WTC11 (cell line): ENCODE data around the gene DLG5.

Experiments used
- IRF1 ChIP-seq: sonication (generic); formaldehyde crosslinking; IDR thresholded peaks from 2 replicates; pipeline ENCODE4 v1.8.0; 2023; ENCODE audit warnings: missing genetic modification reagents
- JUN ChIP-seq: sonication (generic); formaldehyde crosslinking; IDR thresholded peaks from 2 replicates; pipeline ENCODE4 v1.8.0; 2023; ENCODE audit warnings: mild to moderate bottlenecking, missing genetic modification reagents
- RELA ChIP-seq: sonication (generic); formaldehyde crosslinking; IDR thresholded peaks from 2 replicates; pipeline ENCODE4 v1.8.1; 2022; ENCODE audit warnings: missing genetic modification reagents, mild to moderate bottlenecking, borderline replicate concordance
- SP1 ChIP-seq: sonication (generic); formaldehyde crosslinking; conservative IDR thresholded peaks from 2 replicates; pipeline ENCODE4 v1.8.1; 2022; ENCODE audit warnings: missing genetic modification reagents
- TF ChIP-seq, protein P1 (sequence below): fragments of 200-600 bp; IDR thresholded peaks from 2 replicates; pipeline ENCODE4 v1.8.0; 2022; ENCODE audit warnings: antibody characterized with exemption
- TF ChIP-seq, protein P2 (sequence below): sonication (generic); formaldehyde crosslinking; IDR thresholded peaks from 2 replicates; pipeline ENCODE4 v1.8.1; 2022; ENCODE audit warnings: missing genetic modification reagents, borderline replicate concordance

DNA sequence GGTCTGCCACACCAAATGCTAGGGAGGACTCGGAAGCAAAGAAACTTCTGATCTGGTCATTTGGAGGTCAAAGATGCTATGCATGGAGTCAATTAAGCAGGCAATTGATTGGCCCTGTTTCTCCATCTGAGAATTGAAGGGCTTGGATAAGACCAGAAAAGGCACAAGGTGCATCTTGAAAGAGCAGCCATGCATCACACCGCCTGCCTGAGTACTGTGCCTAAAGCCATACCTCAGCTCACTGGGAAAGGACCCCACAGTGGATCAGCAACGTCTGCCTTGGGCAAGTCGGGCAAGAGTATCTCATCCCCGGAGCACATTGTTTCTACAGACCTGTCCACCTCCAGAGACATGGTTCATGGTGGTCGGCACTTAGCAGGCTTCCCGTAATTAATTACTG, 42.4 kb downstream of the DLG5 start:
- TF ChIP-seq, protein P1, sequence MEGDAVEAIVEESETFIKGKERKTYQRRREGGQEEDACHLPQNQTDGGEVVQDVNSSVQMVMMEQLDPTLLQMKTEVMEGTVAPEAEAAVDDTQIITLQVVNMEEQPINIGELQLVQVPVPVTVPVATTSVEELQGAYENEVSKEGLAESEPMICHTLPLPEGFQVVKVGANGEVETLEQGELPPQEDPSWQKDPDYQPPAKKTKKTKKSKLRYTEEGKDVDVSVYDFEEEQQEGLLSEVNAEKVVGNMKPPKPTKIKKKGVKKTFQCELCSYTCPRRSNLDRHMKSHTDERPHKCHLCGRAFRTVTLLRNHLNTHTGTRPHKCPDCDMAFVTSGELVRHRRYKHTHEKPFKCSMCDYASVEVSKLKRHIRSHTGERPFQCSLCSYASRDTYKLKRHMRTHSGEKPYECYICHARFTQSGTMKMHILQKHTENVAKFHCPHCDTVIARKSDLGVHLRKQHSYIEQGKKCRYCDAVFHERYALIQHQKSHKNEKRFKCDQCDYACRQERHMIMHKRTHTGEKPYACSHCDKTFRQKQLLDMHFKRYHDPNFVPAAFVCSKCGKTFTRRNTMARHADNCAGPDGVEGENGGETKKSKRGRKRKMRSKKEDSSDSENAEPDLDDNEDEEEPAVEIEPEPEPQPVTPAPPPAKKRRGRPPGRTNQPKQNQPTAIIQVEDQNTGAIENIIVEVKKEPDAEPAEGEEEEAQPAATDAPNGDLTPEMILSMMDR, result no peak
- no peak for TF ChIP-seq RELA
- no peak for TF ChIP-seq SP1 (CRISPR knock-in tag)
- TF ChIP-seq IRF1 (CRISPR knock-in tag), result no peak
- no peak for TF ChIP-seq JUN (CRISPR knock-in tag)
- TF ChIP-seq, protein P2, sequence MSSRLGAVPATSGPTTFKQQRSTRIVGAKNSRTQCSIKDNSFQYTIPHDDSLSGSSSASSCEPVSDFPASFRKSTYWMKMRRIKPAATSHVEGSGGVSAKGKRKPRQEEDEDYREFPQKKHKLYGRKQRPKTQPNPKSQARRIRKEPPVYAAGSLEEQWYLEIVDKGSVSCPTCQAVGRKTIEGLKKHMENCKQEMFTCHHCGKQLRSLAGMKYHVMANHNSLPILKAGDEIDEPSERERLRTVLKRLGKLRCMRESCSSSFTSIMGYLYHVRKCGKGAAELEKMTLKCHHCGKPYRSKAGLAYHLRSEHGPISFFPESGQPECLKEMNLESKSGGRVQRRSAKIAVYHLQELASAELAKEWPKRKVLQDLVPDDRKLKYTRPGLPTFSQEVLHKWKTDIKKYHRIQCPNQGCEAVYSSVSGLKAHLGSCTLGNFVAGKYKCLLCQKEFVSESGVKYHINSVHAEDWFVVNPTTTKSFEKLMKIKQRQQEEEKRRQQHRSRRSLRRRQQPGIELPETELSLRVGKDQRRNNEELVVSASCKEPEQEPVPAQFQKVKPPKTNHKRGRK (CRISPR knock-in tag), result no peak
